ENCODE results near the gene CHMP4B.

DNA sequence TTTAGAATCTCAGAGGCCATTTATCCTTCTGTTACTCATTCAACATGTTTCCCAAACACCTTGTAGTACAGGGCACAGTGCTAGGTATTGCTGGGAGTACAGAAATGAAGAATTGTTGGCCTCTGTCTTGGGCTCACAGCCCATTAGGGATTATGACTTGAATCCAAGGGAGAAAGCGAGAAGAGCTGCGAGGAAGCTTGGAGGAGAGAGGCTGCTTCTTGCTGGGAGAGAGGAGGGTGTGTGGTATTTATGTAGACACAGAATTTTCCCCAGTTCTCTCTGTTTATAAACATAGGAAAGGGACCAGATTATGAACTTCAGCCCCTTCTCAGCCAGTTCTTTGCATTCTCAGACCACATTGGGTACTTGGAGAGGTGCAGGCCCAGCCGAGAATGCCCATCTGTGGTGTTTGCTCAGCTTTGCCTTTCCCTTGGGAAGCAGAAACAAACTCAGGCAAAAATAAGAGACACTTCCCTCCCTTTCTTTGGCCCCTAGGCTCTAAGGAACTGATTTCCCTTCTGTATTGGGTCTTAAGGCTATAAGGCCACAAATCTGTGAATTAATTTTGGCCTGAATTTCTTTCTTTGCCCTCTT, 17.9 kb downstream of the CHMP4B start:
- no peak for TF ChIP-seq RARB (CRISPR knock-in tag; IDR thresholded peaks at IDR 0.05)
- TF ChIP-seq ZNF8 (CRISPR knock-in tag; IDR thresholded peaks at IDR 0.05), result no peak
- no peak for TF ChIP-seq TCF4 (CRISPR knock-in tag; IDR thresholded peaks at IDR 0.05; ENCODE audit: borderline replicate concordance)
- no peak for TF ChIP-seq BACH2 (CRISPR knock-in tag; IDR thresholded peaks at IDR 0.05; ENCODE audit: borderline replicate concordance)
- TF ChIP-seq ZNF565 (CRISPR knock-in tag; conservative IDR thresholded peaks at IDR 0.05; ENCODE audit: low read depth), result no peak
- TF ChIP-seq SNAI2 (CRISPR knock-in tag; IDR thresholded peaks at IDR 0.05), result no peak
- TF ChIP-seq ZC3H10 (CRISPR knock-in tag; IDR thresholded peaks at IDR 0.05), result no peak
- no peak for TF ChIP-seq TSHZ2 (CRISPR knock-in tag; IDR thresholded peaks at IDR 0.05)
- no peak for TF ChIP-seq ZNF70 (CRISPR knock-in tag; IDR thresholded peaks at IDR 0.05)
- TF ChIP-seq ZFP3 (CRISPR knock-in tag; IDR thresholded peaks at IDR 0.05), result no peak
- TF ChIP-seq ZFP30 (CRISPR knock-in tag; IDR thresholded peaks at IDR 0.05), result no peak
- TF ChIP-seq OSR1 (CRISPR knock-in tag; IDR thresholded peaks at IDR 0.05), result no peak
- TF ChIP-seq CREB5 (CRISPR knock-in tag; IDR thresholded peaks at IDR 0.05; ENCODE audit: low read depth), result no peak
- TF ChIP-seq PPARA (CRISPR knock-in tag; IDR thresholded peaks at IDR 0.05; ENCODE audit: borderline replicate concordance), result no peak
